ENCODE results near the gene GREM2.

The GREM2 gene

GRCh38 chr1:240516069-240516468 is 95.9 kb downstream of the GREM2 start:
- no peak for TF ChIP-seq POLR2A (IDR thresholded peaks at IDR 0.05; ENCODE audit: low read depth, low read length)
- no peak for DNase-seq (ENCODE audit: insufficient read length, low spot score)
- no peak for FAIRE-seq

DNA sequence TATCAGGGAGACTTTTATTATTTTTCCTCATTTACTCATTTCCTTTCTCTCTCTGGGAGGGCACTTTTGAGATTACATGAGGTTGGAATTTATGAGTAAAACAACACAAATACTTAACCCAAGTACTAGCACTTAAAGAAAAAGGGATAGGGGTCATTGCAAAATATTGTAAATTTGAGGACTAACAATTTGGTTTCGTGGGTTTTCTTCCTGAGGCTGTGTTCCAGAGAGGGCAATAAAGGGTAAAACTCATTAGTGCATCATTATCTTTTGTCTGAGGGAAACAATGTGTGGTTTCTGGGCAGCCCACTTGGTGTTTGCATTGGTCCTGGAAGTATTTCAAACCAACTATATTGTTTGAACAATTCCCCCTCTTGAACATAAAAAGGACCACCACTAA is 96.5 kb downstream of the GREM2 start:
- no peak for FAIRE-seq
- DNase-seq (ENCODE audit: insufficient read length, low spot score): no peak
- TF ChIP-seq POLR2A (IDR thresholded peaks at IDR 0.05; ENCODE audit: low read depth, low read length): no peak

- no peak for FAIRE-seq
- DNase-seq (ENCODE audit: insufficient read length, low spot score): no peak
- TF ChIP-seq POLR2A (IDR thresholded peaks at IDR 0.05; ENCODE audit: low read depth, low read length): no peak
Measured at GRCh38 chr1:240511789-240512188, 100.2 kb downstream of the GREM2 start.

DNA sequence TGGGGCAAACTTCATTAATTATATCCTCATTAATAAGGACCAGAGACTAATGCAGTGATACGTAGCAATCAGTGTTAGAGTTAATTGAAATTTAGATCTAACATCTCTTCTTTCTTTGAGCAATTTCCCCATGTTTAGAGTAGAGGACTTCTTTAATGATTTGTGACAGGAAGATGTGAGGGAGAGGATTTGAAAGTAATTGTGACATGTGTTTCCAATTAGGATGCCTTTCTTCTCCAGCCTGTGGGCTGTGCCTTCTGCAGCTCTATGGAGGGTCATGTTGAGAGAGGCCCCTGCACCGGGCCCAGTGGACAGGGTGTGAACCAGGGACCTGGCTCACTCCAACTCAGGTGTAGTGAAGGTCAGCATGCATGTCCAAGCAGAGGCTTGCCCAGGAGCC is 103.0 kb downstream of the GREM2 start:
- FAIRE-seq: no peak
- no peak for DNase-seq (ENCODE audit: insufficient read length, low spot score)
- no peak for TF ChIP-seq POLR2A (IDR thresholded peaks at IDR 0.05; ENCODE audit: low read depth, low read length)

GRCh38 chr1:240508201-240508600 is 103.8 kb downstream of the GREM2 start:
- DNase-seq (ENCODE audit: insufficient read length, low spot score): no peak
- FAIRE-seq: no peak
- TF ChIP-seq POLR2A (IDR thresholded peaks at IDR 0.05; ENCODE audit: low read depth, low read length): no peak

DNA sequence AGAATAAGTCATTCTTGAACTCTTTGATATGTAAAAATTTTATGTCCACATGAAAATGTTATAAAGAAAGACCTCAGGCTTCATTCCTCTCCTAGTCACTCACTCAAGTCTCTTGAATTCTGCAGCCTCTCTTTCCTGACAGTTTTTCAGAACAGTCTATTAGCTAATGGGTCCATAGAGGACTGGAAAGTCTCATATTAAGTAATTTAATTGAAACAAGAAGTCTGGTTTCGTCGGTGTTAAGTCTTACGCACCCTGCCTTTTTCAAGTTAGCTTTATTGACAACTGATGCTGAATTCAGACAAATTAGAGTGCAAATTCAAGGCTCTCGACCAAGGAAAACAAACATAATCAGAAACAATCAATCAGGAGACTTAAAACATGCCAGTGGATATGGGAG is 105.8 kb downstream of the GREM2 start:
- DNase-seq (ENCODE audit: insufficient read length, low spot score) (no peak), FAIRE-seq (no peak)
- TF ChIP-seq POLR2A (IDR thresholded peaks at IDR 0.05; ENCODE audit: low read depth, low read length): no peak

GRCh38 chr1:240503558-240503957 is 108.4 kb downstream of the GREM2 start:
- FAIRE-seq (no peak), DNase-seq (ENCODE audit: insufficient read length, low spot score) (no peak)
- TF ChIP-seq POLR2A (IDR thresholded peaks at IDR 0.05; ENCODE audit: low read depth, low read length): no peak

DNA sequence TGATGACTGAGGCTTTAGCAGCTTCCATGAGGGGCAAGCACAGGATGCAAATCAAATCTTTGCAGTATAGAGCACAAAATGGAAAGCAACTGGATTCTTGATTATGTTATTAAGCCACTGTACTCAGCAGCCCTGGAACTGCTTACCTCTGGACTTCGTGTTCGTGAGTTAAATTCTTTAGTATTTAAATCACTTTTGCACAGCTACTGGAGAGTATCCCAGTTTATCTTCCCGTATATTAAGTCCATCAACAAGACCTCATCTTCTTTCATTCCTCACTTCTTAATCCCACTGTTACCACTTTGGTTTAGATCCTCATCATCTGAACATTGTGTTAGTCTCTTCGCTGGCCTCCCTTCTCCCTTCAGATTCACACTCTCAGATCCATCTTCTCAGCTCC is 108.9 kb downstream of the GREM2 start:
- TF ChIP-seq POLR2A (IDR thresholded peaks at IDR 0.05; ENCODE audit: low read depth, low read length): no peak
- DNase-seq (ENCODE audit: insufficient read length, low spot score): no peak
- no peak for FAIRE-seq

DNA sequence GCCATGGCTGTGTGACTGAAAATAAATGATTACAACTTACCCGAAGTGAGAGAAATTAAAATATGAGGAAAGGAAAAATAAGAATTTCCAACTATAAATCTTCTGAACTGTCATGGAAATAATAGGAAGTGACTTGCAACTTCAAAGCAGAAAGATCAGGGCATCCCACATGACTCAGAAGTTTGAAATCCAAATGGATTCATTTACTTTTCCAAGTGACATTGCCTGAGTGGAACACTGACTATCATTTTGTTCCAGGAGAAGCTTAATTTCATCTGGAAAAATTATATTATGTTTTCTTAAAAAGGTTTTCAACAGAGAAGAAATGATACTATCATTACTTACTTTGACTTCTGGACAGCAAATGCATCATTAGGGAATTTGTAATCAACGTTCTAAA is 110.8 kb downstream of the GREM2 start:
- TF ChIP-seq POLR2A (IDR thresholded peaks at IDR 0.05; ENCODE audit: low read depth, low read length): no peak
- DNase-seq (ENCODE audit: insufficient read length, low spot score) (peak; percentile 42), FAIRE-seq (no peak)

DNA sequence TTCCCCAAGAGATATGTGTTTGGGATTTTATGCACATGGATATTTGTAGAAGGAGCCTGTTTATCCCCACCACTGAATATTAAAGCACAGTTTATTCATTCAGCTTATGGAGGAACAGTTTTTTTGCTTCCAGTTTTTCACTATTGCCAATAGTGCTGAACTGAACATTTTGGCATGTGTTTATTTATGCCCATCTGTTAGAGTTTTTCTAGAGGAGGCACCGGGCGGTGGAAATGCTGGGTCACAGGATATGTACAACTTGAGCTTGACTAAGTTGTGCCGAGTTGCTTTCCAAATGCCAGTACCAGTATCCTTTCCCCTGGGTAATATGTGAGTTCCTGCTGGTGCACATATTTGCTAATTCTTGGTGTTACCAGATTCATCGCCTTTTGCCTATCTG is 111.3 kb downstream of the GREM2 start:
- DNase-seq (ENCODE audit: insufficient read length, low spot score) (no peak), FAIRE-seq (no peak)
- TF ChIP-seq POLR2A (IDR thresholded peaks at IDR 0.05; ENCODE audit: low read depth, low read length): no peak

DNA sequence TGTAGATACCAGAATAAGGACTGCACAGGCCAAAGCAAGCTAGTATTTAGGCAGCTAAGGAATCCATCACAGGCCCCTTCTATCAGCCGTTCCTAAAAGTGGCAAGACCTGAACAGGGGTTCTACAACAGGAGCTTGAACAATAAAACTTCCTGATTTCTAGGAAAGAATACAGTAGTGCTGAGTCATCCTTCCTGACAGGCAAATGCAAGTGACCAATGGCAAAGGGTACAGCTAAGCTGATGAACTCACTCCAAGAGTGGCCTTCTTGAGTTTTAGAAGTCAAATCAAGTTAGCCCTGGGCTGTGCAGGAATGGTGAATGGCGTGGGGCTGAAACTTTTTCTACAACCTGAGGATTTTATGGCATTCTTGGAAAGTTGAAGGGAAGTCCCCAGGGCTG is 112.9 kb downstream of the GREM2 start:
- FAIRE-seq: peak; percentile 27
- peak; percentile 48 for DNase-seq (ENCODE audit: insufficient read length, low spot score)
- TF ChIP-seq POLR2A (IDR thresholded peaks at IDR 0.05; ENCODE audit: low read depth, low read length): no peak

DNA sequence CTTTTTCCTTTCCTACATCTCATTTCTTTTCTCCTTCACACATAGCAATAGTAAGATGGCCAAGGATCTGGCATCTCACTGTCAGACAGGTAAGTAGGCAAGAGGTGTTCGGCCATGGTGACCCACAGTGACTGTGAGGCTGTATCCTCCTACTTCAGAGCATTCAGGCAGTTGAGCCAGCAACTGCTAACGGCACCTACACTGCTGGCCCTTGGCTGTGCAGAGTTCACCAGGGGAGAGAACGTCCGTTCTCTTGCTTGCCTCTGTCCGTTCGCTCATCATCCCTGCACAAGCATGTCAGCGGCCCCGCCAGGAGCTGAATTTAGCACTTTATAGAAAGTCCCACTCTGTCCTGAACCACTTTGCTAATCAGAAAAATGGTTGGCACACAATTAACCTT is 113.6 kb downstream of the GREM2 start:
- no peak for TF ChIP-seq POLR2A (IDR thresholded peaks at IDR 0.05; ENCODE audit: low read depth, low read length)
- DNase-seq (ENCODE audit: insufficient read length, low spot score): no peak
- FAIRE-seq: no peak

GRCh38 chr1:240497908-240498307 is 114.0 kb downstream of the GREM2 start:
- FAIRE-seq (no peak), DNase-seq (ENCODE audit: insufficient read length, low spot score) (no peak)
- no peak for TF ChIP-seq POLR2A (IDR thresholded peaks at IDR 0.05; ENCODE audit: low read depth, low read length)

- FAIRE-seq (no peak), DNase-seq (ENCODE audit: insufficient read length, low spot score) (no peak)
- no peak for TF ChIP-seq POLR2A (IDR thresholded peaks at IDR 0.05; ENCODE audit: low read depth, low read length)
Measured at GRCh38 chr1:240496941-240497340, 115.0 kb downstream of the GREM2 start.

GRCh38 chr1:240496356-240496755 is 115.6 kb downstream of the GREM2 start:
- DNase-seq (ENCODE audit: insufficient read length, low spot score) (no peak), FAIRE-seq (no peak)
- no peak for TF ChIP-seq POLR2A (IDR thresholded peaks at IDR 0.05; ENCODE audit: low read depth, low read length)

DNA sequence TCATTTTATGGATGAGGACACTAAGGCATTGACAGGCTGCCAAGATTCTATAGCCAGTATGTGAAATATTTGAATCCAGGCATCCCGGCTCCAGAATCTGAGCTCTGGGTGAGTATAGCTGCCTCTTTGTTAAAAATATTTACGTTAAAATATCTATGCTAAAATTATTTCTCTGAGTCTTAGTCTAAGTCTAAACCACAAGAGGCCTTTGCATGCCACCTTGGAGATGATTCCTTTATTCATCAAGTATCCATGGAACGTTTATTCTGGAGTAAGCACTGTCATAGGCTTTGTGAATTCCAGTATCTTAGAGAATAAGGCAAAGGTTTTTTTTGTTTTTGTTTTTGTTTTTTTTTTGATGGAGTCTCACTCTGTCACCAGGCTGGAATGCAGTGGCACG is 116.4 kb downstream of the GREM2 start:
- FAIRE-seq: no peak
- no peak for DNase-seq (ENCODE audit: insufficient read length, low spot score)
- TF ChIP-seq POLR2A (IDR thresholded peaks at IDR 0.05; ENCODE audit: low read depth, low read length): no peak

Measured in H54 (cell line).